Measurements from ENCODE around the gene CLHC1.

CLHC1 gene

GRCh38 chr2:55168221-55169154 is 63.6 kb downstream of the CLHC1 start:
- peak; percentile 44 to 83 (median 71) for DNase-seq

- DNase-seq, result no peak
These were observed 66.5 kb downstream of the CLHC1 start for GRCh38 chr2:55165626-55166025.

- no peak for DNase-seq
These were observed 67.3 kb downstream of the CLHC1 start for GRCh38 chr2:55164534-55165480.

- DNase-seq, result peak in 1 of 3 experiments; percentile 37
These were observed 68.1 kb downstream of the CLHC1 start for GRCh38 chr2:55163941-55164390.

- DNase-seq, result no peak
These were observed 68.8 kb downstream of the CLHC1 start for GRCh38 chr2:55163274-55163721.

- DNase-seq, result no peak
These were observed 69.6 kb downstream of the CLHC1 start for GRCh38 chr2:55162284-55163006.

GRCh38 chr2:55161295-55162210 is 70.5 kb downstream of the CLHC1 start:
- peak in 2 of 3 experiments; percentile 27 to 29 for DNase-seq

- no peak for DNase-seq
These were observed 71.7 kb downstream of the CLHC1 start for GRCh38 chr2:55160422-55160821.

GRCh38 chr2:55159752-55160151 is 72.3 kb downstream of the CLHC1 start:
- DNase-seq, result no peak

GRCh38 chr2:55159037-55159651 is 72.9 kb downstream of the CLHC1 start:
- peak; percentile 28 to 60 (median 34) for DNase-seq

GRCh38 chr2:55158111-55158814 is 73.8 kb downstream of the CLHC1 start:
- DNase-seq, result no peak

- DNase-seq, result no peak
These were observed 74.6 kb downstream of the CLHC1 start for GRCh38 chr2:55157474-55157884.

- DNase-seq, result no peak
These were observed 75.1 kb downstream of the CLHC1 start for GRCh38 chr2:55156984-55157383.

GRCh38 chr2:55156326-55156725 is 75.8 kb downstream of the CLHC1 start:
- no peak for DNase-seq

GRCh38 chr2:55155764-55156281 is 76.3 kb downstream of the CLHC1 start:
- DNase-seq, result no peak

GRCh38 chr2:55155206-55155605 is 76.9 kb downstream of the CLHC1 start:
- no peak for DNase-seq

- DNase-seq, result no peak
These were observed 77.5 kb downstream of the CLHC1 start for GRCh38 chr2:55154525-55155030.

- peak in 1 of 3 experiments; percentile 36 for DNase-seq
These were observed 78.4 kb downstream of the CLHC1 start for GRCh38 chr2:55153584-55154299.
